ENCODE data around the gene GNG8.

GNG8 gene

GRCh38 chr19:46600384-46601317, 35.4 kb downstream of the GNG8 start (continued):
- TF ChIP-seq, protein P1, sequence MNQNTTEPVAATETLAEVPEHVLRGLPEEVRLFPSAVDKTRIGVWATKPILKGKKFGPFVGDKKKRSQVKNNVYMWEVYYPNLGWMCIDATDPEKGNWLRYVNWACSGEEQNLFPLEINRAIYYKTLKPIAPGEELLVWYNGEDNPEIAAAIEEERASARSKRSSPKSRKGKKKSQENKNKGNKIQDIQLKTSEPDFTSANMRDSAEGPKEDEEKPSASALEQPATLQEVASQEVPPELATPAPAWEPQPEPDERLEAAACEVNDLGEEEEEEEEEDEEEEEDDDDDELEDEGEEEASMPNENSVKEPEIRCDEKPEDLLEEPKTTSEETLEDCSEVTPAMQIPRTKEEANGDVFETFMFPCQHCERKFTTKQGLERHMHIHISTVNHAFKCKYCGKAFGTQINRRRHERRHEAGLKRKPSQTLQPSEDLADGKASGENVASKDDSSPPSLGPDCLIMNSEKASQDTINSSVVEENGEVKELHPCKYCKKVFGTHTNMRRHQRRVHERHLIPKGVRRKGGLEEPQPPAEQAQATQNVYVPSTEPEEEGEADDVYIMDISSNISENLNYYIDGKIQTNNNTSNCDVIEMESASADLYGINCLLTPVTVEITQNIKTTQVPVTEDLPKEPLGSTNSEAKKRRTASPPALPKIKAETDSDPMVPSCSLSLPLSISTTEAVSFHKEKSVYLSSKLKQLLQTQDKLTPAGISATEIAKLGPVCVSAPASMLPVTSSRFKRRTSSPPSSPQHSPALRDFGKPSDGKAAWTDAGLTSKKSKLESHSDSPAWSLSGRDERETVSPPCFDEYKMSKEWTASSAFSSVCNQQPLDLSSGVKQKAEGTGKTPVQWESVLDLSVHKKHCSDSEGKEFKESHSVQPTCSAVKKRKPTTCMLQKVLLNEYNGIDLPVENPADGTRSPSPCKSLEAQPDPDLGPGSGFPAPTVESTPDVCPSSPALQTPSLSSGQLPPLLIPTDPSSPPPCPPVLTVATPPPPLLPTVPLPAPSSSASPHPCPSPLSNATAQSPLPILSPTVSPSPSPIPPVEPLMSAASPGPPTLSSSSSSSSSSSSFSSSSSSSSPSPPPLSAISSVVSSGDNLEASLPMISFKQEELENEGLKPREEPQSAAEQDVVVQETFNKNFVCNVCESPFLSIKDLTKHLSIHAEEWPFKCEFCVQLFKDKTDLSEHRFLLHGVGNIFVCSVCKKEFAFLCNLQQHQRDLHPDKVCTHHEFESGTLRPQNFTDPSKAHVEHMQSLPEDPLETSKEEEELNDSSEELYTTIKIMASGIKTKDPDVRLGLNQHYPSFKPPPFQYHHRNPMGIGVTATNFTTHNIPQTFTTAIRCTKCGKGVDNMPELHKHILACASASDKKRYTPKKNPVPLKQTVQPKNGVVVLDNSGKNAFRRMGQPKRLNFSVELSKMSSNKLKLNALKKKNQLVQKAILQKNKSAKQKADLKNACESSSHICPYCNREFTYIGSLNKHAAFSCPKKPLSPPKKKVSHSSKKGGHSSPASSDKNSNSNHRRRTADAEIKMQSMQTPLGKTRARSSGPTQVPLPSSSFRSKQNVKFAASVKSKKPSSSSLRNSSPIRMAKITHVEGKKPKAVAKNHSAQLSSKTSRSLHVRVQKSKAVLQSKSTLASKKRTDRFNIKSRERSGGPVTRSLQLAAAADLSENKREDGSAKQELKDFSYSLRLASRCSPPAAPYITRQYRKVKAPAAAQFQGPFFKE (tag by site-specific recombination; IDR thresholded peaks at IDR 0.05; ENCODE audit: borderline replicate concordance) = no peak
- TF ChIP-seq ZNF266 (tag by site-specific recombination; IDR thresholded peaks at IDR 0.05; ENCODE audit: low read depth) (no peak), ZNF561 (tag by site-specific recombination; IDR thresholded peaks at IDR 0.05; ENCODE audit: borderline replicate concordance) (peak; percentile 77; the same call in 1 of the 2 replicates), ZNF558 (tag by site-specific recombination; IDR thresholded peaks at IDR 0.05) (0 out of 2 replicates have a peak, but pooled peaks have one; percentile 10), ZBTB8A (tag by site-specific recombination; IDR thresholded peaks at IDR 0.05) (peak; percentile 88), ZSCAN23 (tag by site-specific recombination; IDR thresholded peaks at IDR 0.05) (peak; percentile 89), ZNF292 (tag by site-specific recombination; IDR thresholded peaks at IDR 0.05; ENCODE audit: borderline replicate concordance, low read depth) (no peak), ZNF76 (tag by site-specific recombination; IDR thresholded peaks at IDR 0.05; ENCODE audit: borderline replicate concordance, low read depth) (peak; percentile 90), ZNF140 (tag by site-specific recombination; IDR thresholded peaks at IDR 0.05) (no peak), ZSCAN16 (tag by site-specific recombination; IDR thresholded peaks at IDR 0.05) (no peak), ZNF23 (tag by site-specific recombination; IDR thresholded peaks at IDR 0.05; ENCODE audit: borderline replicate concordance) (no peak), ZNF335 (tag by site-specific recombination; conservative IDR thresholded peaks at IDR 0.05) (peak; percentile 92), ZNF341 (tag by site-specific recombination; IDR thresholded peaks at IDR 0.05; ENCODE audit: low read depth) (no peak), ZBTB17 (tag by site-specific recombination; IDR thresholded peaks at IDR 0.05) (peak; percentile 78), ZNF48 (tag by site-specific recombination; IDR thresholded peaks at IDR 0.05) (no peak), ZNF621 (tag by site-specific recombination; IDR thresholded peaks at IDR 0.05) (no peak), ZNF629 (tag by site-specific recombination; IDR thresholded peaks at IDR 0.05) (peak; percentile 88), ZNF112 (tag by site-specific recombination; IDR thresholded peaks at IDR 0.05) (no peak), ZBTB7A (tag by site-specific recombination; IDR thresholded peaks at IDR 0.05; ENCODE audit: low read depth) (peak; percentile 87), SETDB1 (IDR thresholded peaks at IDR 0.05; ENCODE audit: insufficient read length, low read length) (no peak), ZNF660 (tag by site-specific recombination; IDR thresholded peaks at IDR 0.05) (peak; percentile 94), ZNF239 (tag by site-specific recombination; IDR thresholded peaks at IDR 0.05) (0 out of 2 replicates have a peak, but pooled peaks have one; percentile 12), ZNF394 (tag by site-specific recombination; IDR thresholded peaks at IDR 0.05; ENCODE audit: borderline replicate concordance) (peak; percentile 66), WT1 (tag by site-specific recombination; IDR thresholded peaks at IDR 0.05) (peak; percentile 60)
- TF ChIP-seq, protein P2, sequence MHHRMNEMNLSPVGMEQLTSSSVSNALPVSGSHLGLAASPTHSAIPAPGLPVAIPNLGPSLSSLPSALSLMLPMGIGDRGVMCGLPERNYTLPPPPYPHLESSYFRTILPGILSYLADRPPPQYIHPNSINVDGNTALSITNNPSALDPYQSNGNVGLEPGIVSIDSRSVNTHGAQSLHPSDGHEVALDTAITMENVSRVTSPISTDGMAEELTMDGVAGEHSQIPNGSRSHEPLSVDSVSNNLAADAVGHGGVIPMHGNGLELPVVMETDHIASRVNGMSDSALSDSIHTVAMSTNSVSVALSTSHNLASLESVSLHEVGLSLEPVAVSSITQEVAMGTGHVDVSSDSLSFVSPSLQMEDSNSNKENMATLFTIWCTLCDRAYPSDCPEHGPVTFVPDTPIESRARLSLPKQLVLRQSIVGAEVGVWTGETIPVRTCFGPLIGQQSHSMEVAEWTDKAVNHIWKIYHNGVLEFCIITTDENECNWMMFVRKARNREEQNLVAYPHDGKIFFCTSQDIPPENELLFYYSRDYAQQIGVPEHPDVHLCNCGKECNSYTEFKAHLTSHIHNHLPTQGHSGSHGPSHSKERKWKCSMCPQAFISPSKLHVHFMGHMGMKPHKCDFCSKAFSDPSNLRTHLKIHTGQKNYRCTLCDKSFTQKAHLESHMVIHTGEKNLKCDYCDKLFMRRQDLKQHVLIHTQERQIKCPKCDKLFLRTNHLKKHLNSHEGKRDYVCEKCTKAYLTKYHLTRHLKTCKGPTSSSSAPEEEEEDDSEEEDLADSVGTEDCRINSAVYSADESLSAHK (tag by site-specific recombination; IDR thresholded peaks at IDR 0.05) = peak; percentile 80
- TF ChIP-seq, protein P3, sequence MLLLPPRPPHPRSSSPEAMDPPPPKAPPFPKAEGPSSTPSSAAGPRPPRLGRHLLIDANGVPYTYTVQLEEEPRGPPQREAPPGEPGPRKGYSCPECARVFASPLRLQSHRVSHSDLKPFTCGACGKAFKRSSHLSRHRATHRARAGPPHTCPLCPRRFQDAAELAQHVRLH (tag by site-specific recombination; IDR thresholded peaks at IDR 0.05) = peak; percentile 92
- TF ChIP-seq, protein P4, sequence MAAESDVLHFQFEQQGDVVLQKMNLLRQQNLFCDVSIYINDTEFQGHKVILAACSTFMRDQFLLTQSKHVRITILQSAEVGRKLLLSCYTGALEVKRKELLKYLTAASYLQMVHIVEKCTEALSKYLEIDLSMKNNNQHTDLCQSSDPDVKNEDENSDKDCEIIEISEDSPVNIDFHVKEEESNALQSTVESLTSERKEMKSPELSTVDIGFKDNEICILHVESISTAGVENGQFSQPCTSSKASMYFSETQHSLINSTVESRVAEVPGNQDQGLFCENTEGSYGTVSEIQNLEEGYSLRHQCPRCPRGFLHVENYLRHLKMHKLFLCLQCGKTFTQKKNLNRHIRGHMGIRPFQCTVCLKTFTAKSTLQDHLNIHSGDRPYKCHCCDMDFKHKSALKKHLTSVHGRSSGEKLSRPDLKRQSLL (tag by site-specific recombination; IDR thresholded peaks at IDR 0.05) = peak; percentile 38; the same call in 1 of the 2 replicates
- TF ChIP-seq, protein P5, sequence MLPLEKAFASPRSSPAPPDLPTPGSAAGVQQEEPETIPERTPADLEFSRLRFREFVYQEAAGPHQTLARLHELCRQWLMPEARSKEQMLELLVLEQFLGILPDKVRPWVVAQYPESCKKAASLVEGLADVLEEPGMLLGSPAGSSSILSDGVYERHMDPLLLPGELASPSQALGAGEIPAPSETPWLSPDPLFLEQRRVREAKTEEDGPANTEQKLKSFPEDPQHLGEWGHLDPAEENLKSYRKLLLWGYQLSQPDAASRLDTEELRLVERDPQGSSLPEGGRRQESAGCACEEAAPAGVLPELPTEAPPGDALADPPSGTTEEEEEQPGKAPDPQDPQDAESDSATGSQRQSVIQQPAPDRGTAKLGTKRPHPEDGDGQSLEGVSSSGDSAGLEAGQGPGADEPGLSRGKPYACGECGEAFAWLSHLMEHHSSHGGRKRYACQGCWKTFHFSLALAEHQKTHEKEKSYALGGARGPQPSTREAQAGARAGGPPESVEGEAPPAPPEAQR (tag by site-specific recombination; IDR thresholded peaks at IDR 0.05) = peak; percentile 99

Measured in HEK293 (cell line).